Mononuclear cell (primary cell): ENCODE measurements around the gene NRG3. TPM values are rescaled to one million over a fixed set of nuclear protein-coding genes. Genes with fewer than 3 reads are reported as not detected.

Experiments
- H3K27me3 ChIP-seq: 2 replicates; pipeline ENCODE4 v1.6.0; 2011; ENCODE audit warnings: low read length, control low read depth; ENCODE audit not compliant: insufficient read depth
- H3K4me1 ChIP-seq: 2 replicates; pipeline ENCODE4 v1.5.1; 2011; ENCODE audit warnings: mild to moderate bottlenecking, low read length, control low read depth; ENCODE audit not compliant: insufficient read depth
- H3K4me3 ChIP-seq: 2 replicates; pipeline ENCODE4 v1.5.1; 2011; ENCODE audit warnings: mild to moderate bottlenecking, low read length, moderate library complexity
- H3K9me3 ChIP-seq: 2 replicates; pipeline ENCODE4 v1.5.1; 2011; ENCODE audit warnings: low read depth, mild to moderate bottlenecking, control low read depth, low read length
- total RNA-seq: library from RNA; depleted of rRNA; stranded (reverse); fragments of >200 nt; gene quantifications from one replicate; pipeline ENCODE4 v1.2.3, GENCODE V29; 2012

Gene NRG3
- not detected for total RNA-seq

- H3K27me3 ChIP-seq = peaks cover 50% of the 10 kb centered on the region
- H3K4me3 ChIP-seq = no peak within 1 kb of the TSS
- H3K4me1 ChIP-seq = no peaks in the 10 kb centered on the region
- no peaks in the 10 kb centered on the region for H3K9me3 ChIP-seq
These were observed at the start of gene NRG3 for GRCh38 chr10:81874875-81875466. NRG3 (plus strand) TSS chr10:81875194.

DNA sequence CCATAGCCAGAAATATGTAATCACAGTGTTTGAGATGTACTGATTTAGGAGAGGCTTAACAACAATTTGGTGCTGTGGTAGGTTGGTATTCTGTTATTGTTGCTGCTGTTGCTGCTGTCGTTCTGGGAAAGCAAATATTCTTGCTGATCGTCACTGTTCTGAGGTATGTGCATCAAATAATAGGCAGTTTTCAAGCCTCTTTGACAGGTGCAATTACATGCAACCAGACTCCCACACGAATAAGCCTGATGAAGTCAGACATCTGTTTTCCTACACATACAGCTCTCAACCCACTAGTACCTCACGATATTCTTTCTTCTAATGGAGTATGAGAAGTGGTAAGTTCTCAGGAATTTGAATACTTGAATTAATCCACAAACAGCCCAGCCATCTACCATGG lies 46.7 kb upstream of the NRG3 start:
- Histone ChIP-seq H3K9me3 (no peaks in the 10 kb centered on the region), H3K4me1 (no peaks in the 10 kb centered on the region), H3K27me3 (no peaks in the 10 kb centered on the region), H3K4me3 (no peak overlapping the region)

GRCh38 chr10:81831060-81831459 lies 43.9 kb upstream of the NRG3 start:
- Histone ChIP-seq H3K4me3 (no peak overlapping the region), H3K27me3 (no peaks in the 10 kb centered on the region), H3K9me3 (no peaks in the 10 kb centered on the region), H3K4me1 (no peaks in the 10 kb centered on the region)

DNA sequence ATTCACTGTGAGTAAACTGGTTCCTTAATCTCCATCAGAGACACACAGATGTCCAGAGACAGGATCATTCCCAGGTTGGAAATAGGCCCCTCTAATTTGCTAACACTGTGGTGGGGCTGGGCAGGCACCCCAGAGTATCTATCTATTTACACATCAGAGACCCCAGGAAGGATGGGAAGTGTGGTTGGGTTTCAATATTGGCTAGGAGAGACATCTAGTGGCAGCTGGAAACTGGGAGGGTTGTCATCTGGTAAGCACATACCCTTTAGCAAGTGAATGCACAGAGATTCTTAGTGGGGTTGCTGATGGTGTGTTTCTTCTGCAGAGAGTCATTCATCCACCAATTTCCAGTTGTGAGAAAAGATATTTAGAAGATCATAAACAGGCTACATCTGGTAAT lies 36.0 kb upstream of the NRG3 start:
- H3K9me3 ChIP-seq = no peaks in the 10 kb centered on the region
- H3K4me3 ChIP-seq = no peak overlapping the region
- no peaks in the 10 kb centered on the region for H3K4me1 ChIP-seq
- H3K27me3 ChIP-seq = no peaks in the 10 kb centered on the region

- Histone ChIP-seq H3K4me3 (no peak overlapping the region), H3K9me3 (no peaks in the 10 kb centered on the region), H3K27me3 (no peaks in the 10 kb centered on the region), H3K4me1 (no peaks in the 10 kb centered on the region)
These were observed 32.0 kb upstream of the NRG3 start for GRCh38 chr10:81843042-81843441.

- H3K9me3 ChIP-seq = peaks cover 5% of the 10 kb centered on the region
- no peaks in the 10 kb centered on the region for H3K27me3 ChIP-seq
- no peaks in the 10 kb centered on the region for H3K4me1 ChIP-seq
- H3K4me3 ChIP-seq = no peak overlapping the region
These were observed 27.3 kb upstream of the NRG3 start for GRCh38 chr10:81847675-81848074.

DNA sequence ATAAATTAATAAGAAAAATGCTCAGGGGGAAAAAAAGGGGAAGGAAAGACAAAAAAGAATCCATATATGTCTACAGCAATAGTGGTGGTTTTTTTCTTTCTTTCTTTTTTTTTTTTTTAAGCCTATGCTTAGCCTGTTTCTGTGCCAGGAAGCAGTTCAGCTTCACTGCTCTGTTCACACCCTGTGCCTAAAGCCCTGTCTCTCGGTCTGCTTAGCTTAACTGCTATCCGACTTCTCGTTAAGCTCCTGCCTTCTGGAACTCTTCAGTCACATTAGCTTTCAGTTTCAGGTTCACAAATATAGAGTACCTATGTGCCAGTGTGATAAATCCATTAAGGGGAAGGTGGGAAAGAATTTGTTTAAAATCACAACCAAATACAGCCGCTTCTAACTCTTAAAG lies 26.5 kb upstream of the NRG3 start:
- peaks cover 5% of the 10 kb centered on the region for H3K9me3 ChIP-seq
- no peak overlapping the region for H3K4me3 ChIP-seq
- H3K27me3 ChIP-seq = no peaks in the 10 kb centered on the region
- H3K4me1 ChIP-seq = no peaks in the 10 kb centered on the region

DNA sequence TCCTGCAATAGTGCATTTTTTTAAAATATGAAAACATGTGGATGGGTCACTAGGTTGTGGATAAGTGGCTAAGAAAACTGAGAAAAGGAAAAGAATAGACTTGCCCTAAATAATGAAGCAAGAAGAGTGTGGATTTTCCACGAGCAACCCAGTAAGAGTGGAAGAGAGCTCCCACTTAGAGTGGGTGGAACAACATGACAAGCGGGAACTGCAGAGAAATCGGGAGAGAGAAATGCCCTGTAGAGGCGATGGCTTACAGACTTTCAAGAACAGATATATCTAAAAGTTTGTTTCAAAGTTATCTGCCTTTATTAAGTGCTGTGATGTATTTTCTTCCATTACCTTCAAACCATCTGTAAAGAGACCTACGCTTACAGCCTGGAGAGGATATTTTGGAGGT lies 26.1 kb upstream of the NRG3 start:
- Histone ChIP-seq H3K27me3 (no peaks in the 10 kb centered on the region), H3K4me1 (no peaks in the 10 kb centered on the region), H3K9me3 (peaks cover 5% of the 10 kb centered on the region), H3K4me3 (no peak overlapping the region)

- Histone ChIP-seq H3K4me1 (no peaks in the 10 kb centered on the region), H3K27me3 (no peaks in the 10 kb centered on the region), H3K9me3 (no peaks in the 10 kb centered on the region), H3K4me3 (no peak overlapping the region)
These were observed 12.4 kb upstream of the NRG3 start for GRCh38 chr10:81862596-81862995.

- H3K27me3 ChIP-seq = no peaks in the 10 kb centered on the region
- H3K9me3 ChIP-seq = no peaks in the 10 kb centered on the region
- no peaks in the 10 kb centered on the region for H3K4me1 ChIP-seq
- no peak overlapping the region for H3K4me3 ChIP-seq
These were observed 11.2 kb upstream of the NRG3 start for GRCh38 chr10:81863771-81864170.

GRCh38 chr10:81865581-81865980 lies 9.4 kb upstream of the NRG3 start:
- Histone ChIP-seq H3K4me3 (no peak overlapping the region), H3K9me3 (no peaks in the 10 kb centered on the region)

DNA sequence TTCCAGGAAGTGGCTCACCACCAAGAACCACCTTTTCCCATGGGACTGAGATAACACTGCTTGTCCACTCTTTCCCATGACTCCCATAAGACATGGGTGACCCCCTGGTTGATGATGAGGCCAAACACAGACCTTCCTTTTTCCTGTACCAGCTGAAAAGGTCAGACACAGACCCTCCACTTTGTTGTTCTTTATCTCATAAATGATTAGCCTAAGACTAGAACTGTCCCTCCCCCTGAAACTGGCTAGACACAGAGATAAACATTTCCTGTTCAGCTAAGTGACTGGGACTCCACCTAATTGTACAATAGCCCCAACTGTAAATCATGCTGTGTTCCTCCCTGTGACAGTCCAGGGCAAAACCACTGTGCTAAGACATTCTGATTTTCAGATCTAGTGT lies 8.2 kb upstream of the NRG3 start:
- no peak overlapping the region for H3K4me3 ChIP-seq
- H3K9me3 ChIP-seq = no peaks in the 10 kb centered on the region
- H3K4me1 ChIP-seq = no peaks in the 10 kb centered on the region

More at GRCh38 chr10:81865581-81865980, 9.4 kb upstream of the NRG3 start:
- no peaks in the 10 kb centered on the region for H3K4me1 ChIP-seq
- H3K27me3 ChIP-seq = no peaks in the 10 kb centered on the region

DNA sequence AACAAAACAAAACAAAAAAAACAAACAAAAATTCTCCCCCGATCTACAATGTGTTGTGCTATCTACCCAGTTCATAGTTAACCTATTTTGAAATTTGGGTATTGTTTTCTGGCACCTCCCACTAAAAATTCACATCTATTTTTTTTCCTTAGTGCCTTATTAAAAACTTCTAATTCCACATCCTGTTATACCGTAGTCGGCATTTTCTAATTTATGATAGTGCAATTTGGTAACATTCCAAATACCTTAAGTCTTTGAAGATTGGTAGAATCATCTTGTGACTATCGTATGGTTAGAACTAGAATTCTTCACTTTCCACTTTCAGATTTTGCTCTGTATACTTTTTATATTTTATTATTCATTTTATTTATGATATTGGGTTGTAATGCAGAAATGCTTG lies 4.5 kb upstream of the NRG3 start:
- peaks cover 26% of the 10 kb centered on the region for H3K27me3 ChIP-seq
- no peaks in the 10 kb centered on the region for H3K4me1 ChIP-seq
- H3K9me3 ChIP-seq = no peaks in the 10 kb centered on the region
- no peak overlapping the region for H3K4me3 ChIP-seq

More for the DNA sequence above, 8.2 kb upstream of the NRG3 start:
- H3K27me3 ChIP-seq = peaks cover 4% of the 10 kb centered on the region

DNA sequence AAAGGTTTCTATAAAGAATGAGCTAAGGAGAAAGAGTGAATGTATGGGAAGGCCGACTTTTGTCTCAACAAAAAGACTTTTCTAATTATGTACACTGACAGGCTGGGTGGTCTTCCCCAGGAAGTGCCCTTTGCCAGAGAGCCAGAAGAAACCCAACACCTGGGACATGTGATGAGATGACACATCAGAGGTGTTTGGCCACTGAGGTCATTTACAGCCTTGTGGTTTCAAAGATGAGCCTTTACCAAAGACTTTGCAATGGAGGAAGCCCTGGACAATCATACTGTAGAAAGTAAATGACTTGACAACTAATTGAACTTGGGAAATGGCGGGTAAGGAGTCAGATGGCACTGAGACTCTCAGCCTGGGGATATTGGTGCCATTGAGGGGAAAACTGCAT lies 3.4 kb upstream of the NRG3 start:
- Histone ChIP-seq H3K4me1 (no peaks in the 10 kb centered on the region), H3K27me3 (peaks cover 37% of the 10 kb centered on the region), H3K9me3 (no peaks in the 10 kb centered on the region), H3K4me3 (no peak overlapping the region)

DNA sequence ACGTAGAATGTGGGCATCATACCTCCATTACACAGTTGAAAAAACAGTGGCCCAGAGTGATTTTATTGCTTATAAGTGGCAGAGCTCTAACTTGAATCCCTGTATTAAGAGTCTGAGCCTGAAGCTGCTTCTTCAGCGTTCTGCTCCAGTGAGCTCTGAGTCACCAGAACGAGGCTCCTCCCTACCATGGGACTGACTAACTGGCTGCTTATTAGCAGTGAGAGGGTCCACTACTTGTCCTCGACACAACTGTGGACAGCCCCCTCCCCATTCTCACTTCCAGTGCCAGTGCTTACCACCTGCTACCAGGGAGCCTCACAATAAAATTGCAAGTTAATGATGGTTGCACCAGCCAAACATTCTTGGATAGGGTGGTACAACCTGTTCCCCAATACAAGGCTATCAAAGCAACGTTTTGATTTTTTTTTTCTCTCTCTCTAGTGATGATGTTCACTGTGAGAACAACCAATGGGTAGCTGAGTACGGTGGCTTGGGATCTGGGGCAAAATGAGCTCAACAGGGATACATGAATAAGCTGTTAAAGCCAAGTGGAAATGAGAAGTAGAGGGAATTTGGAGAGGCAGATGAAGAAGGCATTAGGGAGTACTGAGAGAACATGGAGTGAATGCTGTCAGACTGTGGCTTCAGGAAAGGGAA lies 2.7 kb upstream of the NRG3 start:
- Histone ChIP-seq H3K4me1 (no peaks in the 10 kb centered on the region), H3K4me3 (no peak overlapping the region), H3K9me3 (no peaks in the 10 kb centered on the region), H3K27me3 (peaks cover 45% of the 10 kb centered on the region)
